ENCODE measurements around the gene EFNA3.
A peak's percentile ranks its signal among the peaks of the same experiment; 100 is the strongest.

Gene EFNA3

GRCh38 chr1:155078469-155079209 is at the start of gene EFNA3:
EFNA3 (plus strand) TSS chr1:155078837; CDS start chr1:155078942, 105 bp downstream.
- peak; percentile 96 for TF ChIP-seq GATA2 (IDR thresholded peaks at IDR 0.05; ENCODE audit: low read depth, low read length)
- TF ChIP-seq GATA3 (IDR thresholded peaks at IDR 0.05; ENCODE audit: low read depth, low read length) = no peak

GRCh38 chr1:155029513-155030242 is 49.0 kb upstream of the EFNA3 start:
- no peak for TF ChIP-seq GATA2 (IDR thresholded peaks at IDR 0.05; ENCODE audit: low read depth, low read length)

DNA sequence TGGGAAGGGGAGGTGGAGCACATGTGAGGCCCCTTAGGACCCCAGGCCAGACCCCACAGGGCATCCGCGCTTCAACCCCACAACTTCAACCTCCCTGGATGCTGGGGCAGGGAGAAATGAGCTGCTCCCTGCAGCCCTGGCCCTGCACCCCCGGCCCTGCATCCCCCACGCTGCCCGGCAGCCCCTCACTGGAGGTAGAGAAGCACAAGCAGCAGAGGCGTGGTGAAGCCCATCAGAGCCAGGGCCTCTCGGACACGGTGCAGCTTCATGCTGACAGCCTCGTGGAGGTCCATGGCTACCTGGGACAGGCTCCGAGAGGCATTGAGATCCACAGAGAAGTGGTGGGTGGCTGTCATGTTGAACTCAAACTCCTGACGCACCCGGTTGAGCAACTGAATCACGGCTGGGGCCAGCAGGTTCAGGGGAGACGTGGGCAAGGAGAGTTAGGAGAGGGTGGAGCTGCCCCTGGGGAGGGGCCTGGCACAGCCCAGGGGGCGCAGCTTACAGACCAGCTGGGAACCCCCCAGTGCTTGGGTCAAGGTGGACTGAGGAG is 48.3 kb upstream of the EFNA3 start:
- no peak for TF ChIP-seq GATA3 (IDR thresholded peaks at IDR 0.05; ENCODE audit: low read depth, low read length)
- TF ChIP-seq GATA2 (IDR thresholded peaks at IDR 0.05; ENCODE audit: low read depth, low read length) = no peak

DNA sequence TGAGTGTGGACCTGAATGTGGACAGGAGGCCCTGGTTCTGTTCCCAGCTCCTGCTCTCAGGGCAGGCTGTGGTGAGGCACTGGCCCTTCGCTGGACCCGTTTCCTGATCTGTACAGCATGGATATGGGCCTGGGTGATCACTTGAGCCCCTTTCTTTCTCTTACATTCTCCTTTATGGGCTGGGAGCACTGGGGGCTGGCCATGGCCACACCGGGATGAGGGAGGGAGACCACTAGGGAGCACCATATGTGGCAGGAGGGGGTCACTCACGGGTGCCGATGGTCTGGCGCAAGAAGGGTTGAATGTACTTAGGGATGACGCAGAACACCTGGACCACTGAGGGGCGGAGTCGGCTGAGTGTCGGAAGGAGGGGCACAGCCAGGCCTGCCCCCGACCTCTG is 47.7 kb upstream of the EFNA3 start:
- TF ChIP-seq GATA2 (IDR thresholded peaks at IDR 0.05; ENCODE audit: low read depth, low read length) (no peak), GATA3 (IDR thresholded peaks at IDR 0.05; ENCODE audit: low read depth, low read length) (no peak)

- TF ChIP-seq GATA3 (IDR thresholded peaks at IDR 0.05; ENCODE audit: low read depth, low read length) (no peak), GATA2 (IDR thresholded peaks at IDR 0.05; ENCODE audit: low read depth, low read length) (no peak)
Observed at GRCh38 chr1:155032886-155033285, 45.8 kb upstream of the EFNA3 start.

- no peak for TF ChIP-seq GATA2 (IDR thresholded peaks at IDR 0.05; ENCODE audit: low read depth, low read length)
- no peak for TF ChIP-seq GATA3 (IDR thresholded peaks at IDR 0.05; ENCODE audit: low read depth, low read length)
Observed at GRCh38 chr1:155033524-155033923, 45.1 kb upstream of the EFNA3 start, which contains the start of the genes DCST1 and DCST2. DCST1 (plus strand) TSS chr1:155033824; CDS start chr1:155034037, 213 bp downstream. DCST2 (minus strand) TSS chr1:155033781; CDS start chr1:155033701, 80 bp downstream.

- TF ChIP-seq GATA3 (IDR thresholded peaks at IDR 0.05; ENCODE audit: low read depth, low read length) (no peak), GATA2 (IDR thresholded peaks at IDR 0.05; ENCODE audit: low read depth, low read length) (no peak)
Observed at GRCh38 chr1:155034318-155035208, 44.1 kb upstream of the EFNA3 start.

DNA sequence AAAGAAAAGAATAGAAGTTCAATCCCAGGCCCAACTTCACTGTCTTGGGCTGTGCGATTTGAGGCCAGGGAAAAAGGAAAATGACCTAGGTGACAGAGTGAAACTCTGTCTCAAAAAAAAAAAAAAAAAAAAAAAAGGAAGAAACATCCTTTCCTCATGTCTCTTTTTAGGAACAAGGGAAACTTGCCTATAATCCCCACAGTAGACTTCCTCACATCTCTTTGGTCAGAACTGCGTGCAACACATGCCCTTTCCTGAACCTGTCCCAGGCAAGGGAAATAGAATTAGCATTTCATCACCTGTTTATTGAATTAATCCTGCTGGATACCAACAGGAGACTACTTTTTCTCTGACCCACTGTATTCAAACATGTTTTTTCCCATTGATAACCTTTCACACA is 42.7 kb upstream of the EFNA3 start:
- TF ChIP-seq GATA2 (IDR thresholded peaks at IDR 0.05; ENCODE audit: low read depth, low read length) = no peak
- no peak for TF ChIP-seq GATA3 (IDR thresholded peaks at IDR 0.05; ENCODE audit: low read depth, low read length)

DNA sequence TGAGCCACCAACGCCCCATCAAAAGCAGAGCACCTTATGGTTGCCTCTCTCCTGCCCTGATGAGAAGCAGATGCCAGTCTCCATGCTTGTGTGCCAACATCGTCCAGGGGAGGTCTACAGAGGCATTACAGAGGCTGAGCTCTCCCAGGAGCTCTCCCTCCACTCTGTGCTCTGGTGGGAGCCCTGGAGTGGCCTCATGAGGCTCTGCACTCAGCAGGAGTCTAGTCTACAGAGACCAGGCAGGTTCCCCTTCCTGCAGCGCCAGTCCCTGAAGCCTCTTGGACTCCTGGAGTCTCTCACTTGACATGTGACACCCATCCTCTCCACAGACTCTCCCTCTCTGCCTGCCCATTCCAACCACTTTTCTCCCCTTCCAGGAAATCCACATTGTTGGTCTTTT is 41.6 kb upstream of the EFNA3 start:
- TF ChIP-seq GATA3 (IDR thresholded peaks at IDR 0.05; ENCODE audit: low read depth, low read length) = no peak
- no peak for TF ChIP-seq GATA2 (IDR thresholded peaks at IDR 0.05; ENCODE audit: low read depth, low read length)

DNA sequence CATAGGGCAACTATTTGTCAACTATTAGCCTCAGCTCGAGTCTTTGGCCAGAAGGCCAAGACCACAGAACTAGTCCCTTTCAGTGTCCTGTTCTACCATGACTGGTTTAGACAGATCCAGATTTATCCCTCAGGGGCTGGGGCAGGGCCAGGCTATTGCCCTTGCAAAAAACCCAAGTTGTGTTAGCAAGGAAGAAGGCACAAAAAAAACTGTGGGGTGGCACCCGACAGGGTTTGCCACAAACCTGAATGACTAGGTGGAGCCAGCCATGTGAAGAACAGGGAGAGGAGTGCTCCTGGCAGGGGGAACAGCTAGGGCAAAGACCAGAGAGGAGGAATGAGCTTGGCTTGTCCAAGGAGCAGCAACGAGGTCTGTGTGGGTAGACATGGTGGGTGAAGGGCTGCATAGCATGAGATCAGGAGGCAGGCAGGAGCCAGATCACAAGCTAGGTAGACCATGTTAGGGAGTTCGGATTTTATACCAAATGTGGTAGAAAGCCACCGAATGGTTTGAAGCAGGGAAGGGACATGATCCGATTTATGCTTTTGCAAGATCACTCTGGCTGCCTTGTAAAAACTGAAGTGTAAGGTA is 40.7 kb upstream of the EFNA3 start:
- TF ChIP-seq GATA3 (IDR thresholded peaks at IDR 0.05; ENCODE audit: low read depth, low read length) (no peak), GATA2 (IDR thresholded peaks at IDR 0.05; ENCODE audit: low read depth, low read length) (no peak)

DNA sequence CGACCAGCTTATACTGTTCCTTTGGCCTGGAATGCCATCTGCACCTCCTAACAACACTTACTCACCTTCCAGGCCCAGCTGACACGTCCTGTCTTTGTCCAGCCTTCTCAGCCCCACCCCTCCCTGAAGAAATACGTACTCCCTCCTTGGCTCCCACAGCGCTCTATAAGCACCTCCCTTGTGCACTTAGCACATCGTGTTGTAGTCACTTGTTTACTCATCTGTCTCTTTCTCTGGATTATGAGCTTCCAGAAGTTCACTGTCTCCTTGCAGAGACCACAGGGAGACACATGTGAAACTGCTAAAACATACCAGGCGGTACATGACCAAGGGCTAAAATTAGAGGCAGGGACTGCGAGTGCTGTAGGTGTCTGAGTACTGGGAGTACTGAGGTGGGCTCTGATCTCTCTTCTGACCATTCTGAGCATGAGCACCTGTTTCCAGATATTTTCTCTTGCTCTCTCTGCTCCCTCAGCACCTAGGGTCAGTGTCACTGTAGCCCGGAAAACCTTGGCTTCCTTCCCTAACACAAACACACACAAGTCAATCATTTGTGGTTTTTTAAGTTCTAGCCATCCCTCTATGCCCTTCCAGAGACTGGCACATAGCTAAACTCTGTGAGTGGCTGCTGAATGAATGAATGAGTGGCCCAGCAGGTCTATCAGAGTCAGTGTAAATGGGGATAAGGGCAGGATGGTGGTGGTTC is 39.9 kb upstream of the EFNA3 start:
- TF ChIP-seq GATA3 (IDR thresholded peaks at IDR 0.05; ENCODE audit: low read depth, low read length) (no peak), GATA2 (IDR thresholded peaks at IDR 0.05; ENCODE audit: low read depth, low read length) (no peak)

DNA sequence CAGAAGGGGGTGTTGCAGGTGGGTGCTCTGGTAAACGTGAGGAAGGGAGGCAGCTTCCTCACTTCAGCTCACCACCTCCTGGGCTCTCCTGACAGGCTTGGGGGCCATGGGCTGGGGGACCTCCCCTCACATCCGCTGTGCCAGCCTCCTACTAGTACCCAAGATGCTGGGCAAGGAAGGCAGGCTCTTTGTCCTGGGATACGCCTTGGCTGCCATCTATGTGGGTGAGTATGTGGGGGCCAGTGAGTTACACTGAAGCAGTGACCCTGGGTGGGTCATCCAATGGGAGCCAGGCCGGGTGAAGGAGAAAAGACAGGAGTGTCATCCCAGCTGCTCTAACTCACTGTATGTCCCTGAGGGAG is 39.3 kb upstream of the EFNA3 start:
- TF ChIP-seq GATA2 (IDR thresholded peaks at IDR 0.05; ENCODE audit: low read depth, low read length) (no peak), GATA3 (IDR thresholded peaks at IDR 0.05; ENCODE audit: low read depth, low read length) (no peak)
